H1 (cell line): ENCODE measurements around the gene IL2RG.
A peak's percentile ranks its signal among the peaks of the same experiment; 100 is the strongest.

ENCODE experiments used
- CTCF ChIP-seq, 3 experiments: IDR thresholded peaks; 1 replicate in 2 of 3; 2 replicates in 1 of 3; pipeline versions ENCODE4 v1.5.1 to v1.6.1; 2011; ENCODE audit warnings: low read length in 3 of 3, mild to moderate bottlenecking in 3 of 3, inconsistent platforms in 2 of 3, low read depth in 1 of 3, moderate library complexity in 1 of 3; ENCODE audit not compliant: insufficient read depth in 1 of 3; ENCODE audit errors: control extremely low read depth in 1 of 3
- EP300 ChIP-seq, 2 experiments: IDR thresholded peaks; 1 replicate in 1 of 2; 2 replicates in 1 of 2; pipeline ENCODE4 v1.6.1; 2011 to 2012; ENCODE audit warnings: low read depth in 2 of 2, low read length in 2 of 2, mild to moderate bottlenecking in 2 of 2, borderline replicate concordance in 1 of 2, inconsistent platforms in 1 of 2, moderate library complexity in 1 of 2
- GABPA ChIP-seq: IDR thresholded peaks from 2 replicates; pipeline ENCODE4 v1.6.1; 2011; ENCODE audit warnings: mild to moderate bottlenecking, low read length, moderate library complexity, borderline replicate concordance; ENCODE audit not compliant: insufficient read depth
- MAX ChIP-seq: IDR thresholded peaks from 2 replicates; pipeline ENCODE4 v1.6.1; 2012; ENCODE audit warnings: inconsistent platforms
- NRF1 ChIP-seq: IDR thresholded peaks from 2 replicates; pipeline ENCODE4 v1.6.1; 2011; ENCODE audit warnings: mild to moderate bottlenecking, low read depth, low read length, improper control_type of control experiment
- POLR2A ChIP-seq, 2 experiments: IDR thresholded peaks; 1 replicate in 1 of 2; 2 replicates in 1 of 2; pipeline ENCODE4 v1.6.1; 2011; ENCODE audit warnings: low read depth in 2 of 2, low read length in 2 of 2, mild to moderate bottlenecking in 2 of 2; ENCODE audit errors: control extremely low read depth in 1 of 2
- POLR2AphosphoS5 ChIP-seq: IDR thresholded peaks from 2 replicates; pipeline ENCODE4 v1.6.1; 2011; ENCODE audit warnings: low read depth, low read length
- POU5F1 ChIP-seq: IDR thresholded peaks from 2 replicates; pipeline ENCODE4 v1.6.1; 2011; ENCODE audit warnings: low read depth, mild to moderate bottlenecking, low read length, moderate library complexity
- SP2 ChIP-seq: IDR thresholded peaks from 2 replicates; pipeline ENCODE4 v1.6.1; 2012; ENCODE audit warnings: mild to moderate bottlenecking, low read length, inconsistent platforms
- USF2 ChIP-seq: IDR thresholded peaks from 2 replicates; pipeline ENCODE4 v1.6.1; 2011; ENCODE audit warnings: low read length, improper control_type of control experiment
- ZNF274 ChIP-seq: IDR thresholded peaks from 2 replicates; pipeline ENCODE4 v1.7.0; 2012; ENCODE audit warnings: low read length, borderline replicate concordance; ENCODE audit errors: extremely low read depth

GRCh38 chrX:71099736-71100135, 11.6 kb downstream of the IL2RG start:
- TF ChIP-seq NRF1, result no peak
- no peak for TF ChIP-seq CTCF (IDR thresholded peaks at IDR 0.05; ENCODE audit: control extremely low read depth in 1 of 3, insufficient read depth in 1 of 3, low read depth in 1 of 3, low read length in 3 of 3)
- TF ChIP-seq POLR2AphosphoS5, result no peak
- TF ChIP-seq ZNF274, result no peak
- no peak for TF ChIP-seq MAX
- no peak for TF ChIP-seq SP2
- no peak for TF ChIP-seq POLR2A (IDR thresholded peaks at IDR 0.05; ENCODE audit: control extremely low read depth in 1 of 2, low read depth in 2 of 2, low read length in 2 of 2)
- no peak for TF ChIP-seq GABPA
- TF ChIP-seq USF2, result no peak
- no peak for TF ChIP-seq POU5F1
- 0 out of 3 replicates have a peak, but pooled peaks of 1 of the 2 experiments have one; percentile 13 for TF ChIP-seq EP300 (IDR thresholded peaks at IDR 0.05; ENCODE audit: borderline replicate concordance in 1 of 2, low read depth in 2 of 2, low read length in 2 of 2)
